ENCODE results near the gene P2RY2. TPM values are rescaled to one million over a fixed set of nuclear protein-coding genes. Genes with fewer than 3 reads are reported as not detected.

Gene P2RY2
- total and polyA plus RNA-seq, 2 of the 8 experiments (the other 6 are each of a cell fraction or from before 2014, with no cell fraction given), result 1.0 to 1.5 TPM

- no peaks in the 10 kb centered on the region for H3K79me1 ChIP-seq (ENCODE audit: low read depth, low read length)
- H3K79me2 ChIP-seq (ENCODE audit: control insufficient read depth in 1 of 2, insufficient read depth in 2 of 2, low read length in 2 of 2), result no peaks in the 10 kb centered on the region
- no peak overlapping the region for H3K56ac ChIP-seq (replicated peaks; ENCODE audit: insufficient read length, low read depth, low read length)
- no peak overlapping the region for H3K9ac ChIP-seq (replicated peaks in 1 of 4; ENCODE audit: extremely low read depth in 1 of 4, low read depth in 3 of 4, low read length in 3 of 4)
- DNase-seq (ENCODE audit: low read depth in 1 of 2, low spot score in 2 of 2) (no peak), FAIRE-seq (no peak)
- no peak overlapping the region for H4K91ac ChIP-seq (replicated peaks; ENCODE audit: insufficient read length, low read length)
- POLR2A ChIA-PET (ENCODE audit: partially characterized antibody), result no interaction called here
- H2AK5ac ChIP-seq (ENCODE audit: low read depth, low read length), result no peak overlapping the region
- H3K18ac ChIP-seq (ENCODE audit: extremely low read depth, low read length), result no peak overlapping the region
- H2BK120ac ChIP-seq (replicated peaks; ENCODE audit: low read depth, low read length), result no peak overlapping the region
- no peak overlapping the region; the same call in 1 of the 2 replicates for H2BK5ac ChIP-seq (ENCODE audit: low read depth, low read length)
- no peaks in the 10 kb centered on the region for H3K4me1 ChIP-seq (replicated peaks in 1 of 4; ENCODE audit: control insufficient read depth in 3 of 4, insufficient read depth in 4 of 4, low read length in 3 of 4)
- H4K8ac ChIP-seq (ENCODE audit: extremely low read depth, insufficient read depth, low read length), result no peak overlapping the region
- no peak overlapping the region for H4K5ac ChIP-seq (ENCODE audit: insufficient read length, low read depth, low read length)
- H2BK20ac ChIP-seq (ENCODE audit: low read length), result no peak overlapping the region
- TF ChIP-seq ZNF274 (IDR thresholded peaks at IDR 0.05; ENCODE audit: borderline replicate concordance, extremely low read depth, low read length) (no peak), KDM1A (IDR thresholded peaks at IDR 0.05; ENCODE audit: borderline replicate concordance, low read length) (no peak), FOSL1 (IDR thresholded peaks at IDR 0.05; ENCODE audit: insufficient read depth, low read depth, low read length) (no peak), ATF3 (IDR thresholded peaks at IDR 0.05; ENCODE audit: insufficient read depth, low read depth, low read length) (no peak)
- H3K27ac ChIP-seq (ENCODE audit: low read depth, low read length), result no peak overlapping the region
- H2BK15ac ChIP-seq (ENCODE audit: low read length), result no peak overlapping the region
- no peak overlapping the region for H3K4me2 ChIP-seq (ENCODE audit: insufficient read depth in 1 of 2, low read depth in 2 of 2, low read length in 2 of 2)
- H3K23me2 ChIP-seq (ENCODE audit: low read depth, low read length), result no peaks in the 10 kb centered on the region
- no peak overlapping the region; the same call in 1 of the 2 replicates for H2BK12ac ChIP-seq (ENCODE audit: low read depth, low read length)
- CTCF ChIA-PET (ENCODE audit: partially characterized antibody), result interaction anchor here (0.9 to 14.5 kb wide), 4 partner anchors 11 to 360 kb away, joined by 3 to 451 read pairs (median 9); no protein-coding TSS in a partner anchor
- no peak overlapping the region for H3K4ac ChIP-seq (replicated peaks; ENCODE audit: insufficient read length, low read depth, low read length)
- H3K36me3 ChIP-seq (ENCODE audit: control insufficient read depth in 2 of 4, insufficient read depth in 4 of 4, low read length in 3 of 4), result no peaks in the 10 kb centered on the region
- no peaks in the 10 kb centered on the region for H4K20me1 ChIP-seq (replicated peaks in 1 of 2; ENCODE audit: control insufficient read depth in 1 of 2, insufficient read depth in 2 of 2, low read length in 2 of 2)
- H2AFZ ChIP-seq (ENCODE audit: low read length), result no peak overlapping the region
- no peaks in the 10 kb centered on the region for H3K27me3 ChIP-seq (replicated peaks in 1 of 4; ENCODE audit: control insufficient read depth in 3 of 4, extremely low read depth in 1 of 4, insufficient read depth in 3 of 4, low read length in 3 of 4)
- H3K4me3 ChIP-seq (ENCODE audit: extremely low read depth in 1 of 4, insufficient read depth in 2 of 4, low read depth in 3 of 4, low read length in 4 of 4), result no peak overlapping the region
- no peaks in the 10 kb centered on the region for H3K9me3 ChIP-seq (ENCODE audit: insufficient read depth in 2 of 2, low read depth in 1 of 2, low read length in 1 of 2)
- 74% methylated on average over 8 of the region's 8 CpGs; no CpG with 5 or more reads in 1 of the 2 experiments for WGBS, 2 experiments (ENCODE audit: extremely low coverage in 1 of 2, insufficient coverage in 1 of 2, insufficient read length in 1 of 2, insufficient replicate concordance in 2 of 2, low coverage in 1 of 2, low lambda C conversion rate in 2 of 2, missing lambda C conversion rate in 1 of 2)
- no peak overlapping the region for H3K23ac ChIP-seq (ENCODE audit: insufficient read length)
- no peak overlapping the region for H3K14ac ChIP-seq (ENCODE audit: insufficient read length)
These were observed 28.8 kb upstream of the P2RY2 start for GRCh38 chr11:73189315-73189714.
